IMR-90 (cell line): ENCODE results near the gene F2RL1. TPM values are rescaled to one million over a fixed set of nuclear protein-coding genes. Genes with fewer than 3 reads are reported as not detected.

Source experiments
- ATAC-seq: fragments of 200-7000 bp; cut with Tn5 transposase; 2 replicates; pipeline ENCODE4 v1.9.1; 2020; ENCODE audit warnings: low read depth, mild to moderate bottlenecking, moderate library complexity
- BruUV-seq: library from RNA; stranded (reverse); fragments of 400-500 nt; replicated peaks from 2 replicates; lab custom pipeline; 2021; lab: Mats Ljungman, UMichigan
- CTCF ChIA-PET: fragments of 300-600 bp; formaldehyde crosslinking; extraction: SDS; loops from one replicate; lab custom pipeline; 2021; ENCODE audit warnings: antibody characterized with exemption; lab: Yijun Ruan, JAX
- POLR2A ChIA-PET: fragments of 300-600 bp; sonication (Branson Sonifier 250); formaldehyde crosslinking; loops from one replicate; lab custom pipeline; 2022; ENCODE audit warnings: antibody characterized with exemption; ENCODE audit not compliant: unreplicated experiment; lab: Charles Lee
- DNase-seq: peaks from one replicate; pipeline ENCODE4 v3.0.0; 2013
- H2AFZ ChIP-seq: replicated peaks from 2 replicates; pipeline ENCODE3; 2013; ENCODE audit warnings: low read length, mild to moderate bottlenecking; ENCODE audit not compliant: poor library complexity
- H2AK5ac ChIP-seq: 2 replicates; pipeline ENCODE4 v1.6.1; 2013; ENCODE audit warnings: low read depth, low read length, inconsistent platforms
- H2AK9ac ChIP-seq: replicated peaks from 2 replicates; pipeline ENCODE3; 2013; ENCODE audit warnings: mild to moderate bottlenecking, low read depth, low read length, moderate library complexity; ENCODE audit not compliant: poor library complexity
- H2BK120ac ChIP-seq: 2 replicates; pipeline ENCODE4 v1.6.1; 2013; ENCODE audit warnings: low read depth, low read length, inconsistent platforms
- H2BK15ac ChIP-seq: 3 replicates; pipeline ENCODE4 v1.6.1; 2013; ENCODE audit warnings: low read depth, low read length, inconsistent platforms
- H2BK20ac ChIP-seq: 2 replicates; pipeline ENCODE4 v1.6.1; 2013; ENCODE audit warnings: low read depth, mild to moderate bottlenecking, inconsistent platforms, low read length, moderate library complexity
- H2BK5ac ChIP-seq: 2 replicates; pipeline ENCODE4 v1.6.1; 2013; ENCODE audit warnings: mild to moderate bottlenecking, low read depth, low read length, inconsistent platforms; ENCODE audit not compliant: poor library complexity, severe bottlenecking
- H3K14ac ChIP-seq: replicated peaks from 2 replicates; pipeline ENCODE4 v1.6.1; 2013; ENCODE audit warnings: low read depth, low read length, inconsistent platforms
- H3K18ac ChIP-seq: 2 replicates; pipeline ENCODE4 v1.6.1; 2013; ENCODE audit warnings: low read depth, low read length, control low read depth
- H3K23ac ChIP-seq: 2 replicates; pipeline ENCODE4 v1.6.1; 2013; ENCODE audit warnings: low read depth, low read length, inconsistent platforms
- H3K27ac ChIP-seq: 2 replicates; pipeline ENCODE4 v1.5.1; 2013; ENCODE audit warnings: mild to moderate bottlenecking, control low read depth, low read length; ENCODE audit not compliant: insufficient read depth
- H3K27me3 ChIP-seq: 2 replicates; pipeline ENCODE4 v1.6.1; 2013; ENCODE audit warnings: low read length; ENCODE audit not compliant: control insufficient read depth, insufficient read depth
- H3K36me3 ChIP-seq: 2 replicates; pipeline ENCODE4 v1.6.1; 2013; ENCODE audit warnings: low read length, mixed read lengths; ENCODE audit not compliant: control insufficient read depth, insufficient read depth
- H3K4ac ChIP-seq: 2 replicates; pipeline ENCODE4 v1.6.1; 2013; ENCODE audit warnings: low read depth, low read length, inconsistent platforms
- H3K4me1 ChIP-seq: 2 replicates; pipeline ENCODE4 v1.6.1; 2013; ENCODE audit warnings: low read length, mixed read lengths; ENCODE audit not compliant: control insufficient read depth, insufficient read depth
- H3K4me2 ChIP-seq: 2 replicates; pipeline ENCODE4 v1.6.1; 2013; ENCODE audit warnings: low read depth, mild to moderate bottlenecking, control low read depth, low read length, moderate library complexity
- H3K4me3 ChIP-seq: 2 replicates; pipeline ENCODE4 v1.5.1; 2013; ENCODE audit warnings: low read depth, mild to moderate bottlenecking, control low read depth, low read length, moderate library complexity; ENCODE audit not compliant: insufficient read depth
- H3K56ac ChIP-seq: 2 replicates; pipeline ENCODE4 v1.6.1; 2013; ENCODE audit warnings: low read length, inconsistent platforms; ENCODE audit not compliant: insufficient read depth; ENCODE audit errors: extremely low read depth
- H3K79me1 ChIP-seq, 2 experiments: 2 replicates each; pipeline ENCODE4 v1.6.1; 2013; ENCODE audit warnings: low read length in 2 of 2, inconsistent platforms in 1 of 2, low read depth in 1 of 2
- H3K9ac ChIP-seq: 2 replicates; pipeline ENCODE4 v1.6.1; 2013; ENCODE audit warnings: low read depth, low read length, control low read depth
- H3K9me1 ChIP-seq: 2 replicates; pipeline ENCODE4 v1.6.1; 2013; ENCODE audit warnings: low read length, inconsistent platforms; ENCODE audit not compliant: insufficient read depth
- H3K9me3 ChIP-seq: 2 replicates; pipeline ENCODE4 v1.6.1; 2013; ENCODE audit warnings: low read length; ENCODE audit not compliant: control insufficient read depth, insufficient read depth
- H4K20me1 ChIP-seq: 2 replicates; pipeline ENCODE4 v1.6.1; 2013; ENCODE audit warnings: low read length, inconsistent platforms; ENCODE audit not compliant: insufficient read depth
- H4K5ac ChIP-seq: 2 replicates; pipeline ENCODE4 v1.6.1; 2013; ENCODE audit warnings: mild to moderate bottlenecking, low read depth, low read length, control low read depth
- H4K8ac ChIP-seq, 2 experiments: 2 replicates each; pipeline ENCODE4 v1.6.1; 2013; ENCODE audit warnings: low read depth in 2 of 2, low read length in 2 of 2, control low read depth in 1 of 2, inconsistent platforms in 1 of 2
- H4K91ac ChIP-seq: 2 replicates; pipeline ENCODE4 v1.6.1; 2013; ENCODE audit warnings: low read depth, low read length, inconsistent platforms; ENCODE audit not compliant: insufficient read depth
- BHLHE40 ChIP-seq: fragments of 150-350 bp; IDR thresholded peaks from 2 replicates; pipeline ENCODE4 v1.6.1; 2016; ENCODE audit warnings: mild to moderate bottlenecking, low read depth, low read length
- CEBPB ChIP-seq: IDR thresholded peaks from 2 replicates; pipeline ENCODE4 v1.6.1; 2012; ENCODE audit warnings: low read depth, low read length, improper control_type of control experiment
- CHD1 ChIP-seq: IDR thresholded peaks from 2 replicates; pipeline ENCODE4 v1.6.1; 2012; ENCODE audit warnings: low read depth, low read length, improper control_type of control experiment
- FOS ChIP-seq: fragments of 150-350 bp; IDR thresholded peaks from 2 replicates; pipeline ENCODE4 v1.6.1; 2016; ENCODE audit warnings: low read depth, low read length
- MAFK ChIP-seq: IDR thresholded peaks from 2 replicates; pipeline ENCODE4 v1.6.1; 2012; ENCODE audit warnings: low read depth, low read length, improper control_type of control experiment
- MAZ ChIP-seq: IDR thresholded peaks from 2 replicates; pipeline ENCODE4 v1.6.1; 2012; ENCODE audit warnings: low read depth, mild to moderate bottlenecking, low read length, improper control_type of control experiment, moderate library complexity, borderline replicate concordance
- MXI1 ChIP-seq: IDR thresholded peaks from 2 replicates; pipeline ENCODE4 v1.6.1; 2012; ENCODE audit warnings: low read depth, mild to moderate bottlenecking, low read length, moderate library complexity, borderline replicate concordance
- NFE2L2 ChIP-seq: fragments of 150-350 bp; IDR thresholded peaks from 2 replicates; pipeline ENCODE4 v1.6.1; 2016; ENCODE audit warnings: low read depth, mild to moderate bottlenecking, low read length
- POLR2A ChIP-seq: IDR thresholded peaks from 2 replicates; pipeline ENCODE4 v1.6.1; 2012; ENCODE audit warnings: mild to moderate bottlenecking, low read depth, low read length
- RAD21 ChIP-seq: IDR thresholded peaks from 2 replicates; pipeline ENCODE4 v1.6.1; 2012; ENCODE audit warnings: low read length, improper control_type of control experiment
- RCOR1 ChIP-seq: IDR thresholded peaks from 2 replicates; pipeline ENCODE4 v1.6.1; 2012; ENCODE audit warnings: mild to moderate bottlenecking, low read length, improper control_type of control experiment; ENCODE audit not compliant: insufficient replicate concordance
- RFX5 ChIP-seq: IDR thresholded peaks from 2 replicates; pipeline ENCODE4 v1.8.0; 2012; ENCODE audit warnings: low read depth, mild to moderate bottlenecking, low read length, moderate library complexity
- SMC3 ChIP-seq: fragments of 150-350 bp; IDR thresholded peaks from 2 replicates; pipeline ENCODE4 v1.6.1; 2016; ENCODE audit warnings: low read depth, mild to moderate bottlenecking, antibody characterized with exemption, low read length, moderate library complexity
- WGBS, 2 experiments: methylation state at CpG; one replicate each; pipeline versions ENCODE4 v1.1.5 to v1.1.7; 2013; ENCODE audit warnings: missing lambda C conversion rate in 2 of 2; ENCODE audit not compliant: insufficient read length in 1 of 2; ENCODE audit errors: extremely low coverage in 2 of 2; 5-methylcytosine and 5-hydroxymethylcytosine counted together
- dilution Hi-C: fragments of 300-500 bp; cut with HindIII; formaldehyde crosslinking; loops from one replicate; pipeline ENCODE4 v1.14.3; 2018; ENCODE audit warnings: low sequenced_read_pairs; ENCODE audit not compliant: unreplicated experiment
- in situ Hi-C: fragments of 300-500 bp; cut with MboI; formaldehyde crosslinking; loops from 3 replicates; pipeline ENCODE4 v1.14.3; 2019; ENCODE audit warnings: low sequenced_read_pairs, inconsistent platforms, mixed read lengths
- intact Hi-C: fragments of 100-400 bp; cut with micrococcal nuclease; formaldehyde crosslinking; loops from 2 replicates; pipeline ENCODE4 v1.10.0; 2022
- polyA plus RNA-seq, 3 experiments: library from polyadenylated mRNA; depleted of rRNA; stranded (reverse); fragments of >200 nt; gene quantifications; 2 replicates each; pipeline ENCODE4 v1.2.3, GENCODE V29; 2012; ENCODE audit warnings: low replicate concordance in 1 of 3
- total RNA-seq: library from RNA; depleted of rRNA; stranded (reverse); fragments of >200 nt; gene quantifications from 2 replicates; pipeline ENCODE4 v1.2.3, GENCODE V29; 2012
- TF ChIP-seq, protein P1 (sequence below): fragments of 150-350 bp; IDR thresholded peaks from 2 replicates; pipeline ENCODE4 v1.6.1; 2016; ENCODE audit warnings: low read depth, mild to moderate bottlenecking, low read length, moderate library complexity, borderline replicate concordance
- TF ChIP-seq, protein P2 (sequence below): fragments of 150-350 bp; IDR thresholded peaks from 2 replicates; pipeline ENCODE4 v1.6.1; 2017; ENCODE audit warnings: mild to moderate bottlenecking, antibody characterized with exemption, low read length, low read depth
- TF ChIP-seq, protein P3 (sequence below): conservative IDR thresholded peaks from 2 replicates; pipeline ENCODE4 v1.5.1; 2012; ENCODE audit warnings: mild to moderate bottlenecking, low read depth, low read length, improper control_type of control experiment

Gene F2RL1
- total and polyA plus RNA-seq, 2 of the 4 experiments (the other 2 are of a cell fraction), result 5.6 to 12.4 TPM

DNA sequence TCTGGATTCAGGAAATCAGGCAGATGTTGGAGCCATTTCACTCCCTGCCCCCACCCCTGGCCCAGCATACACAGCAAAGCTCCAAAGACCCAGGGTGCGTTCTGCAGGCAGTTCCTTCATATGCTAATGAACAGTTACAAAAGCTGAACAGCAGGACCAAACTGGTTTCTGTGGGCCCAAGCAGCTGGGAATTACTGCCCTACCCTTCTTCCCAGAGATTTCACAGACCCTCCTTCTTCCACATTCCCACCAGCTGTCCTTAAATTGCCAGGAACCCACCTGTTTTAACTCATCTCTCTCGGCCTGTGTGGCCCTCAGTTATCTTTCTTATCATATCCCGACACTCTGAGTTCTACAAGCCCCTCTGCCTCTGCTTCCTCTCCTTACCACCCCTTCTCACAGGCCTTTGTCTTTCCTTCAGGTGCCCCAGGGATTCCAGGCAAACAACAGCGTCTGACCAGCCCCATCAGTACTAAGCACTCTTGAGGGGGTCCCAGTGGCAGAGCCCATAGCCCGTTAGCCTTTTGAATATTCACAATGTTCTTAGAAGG, 10.6 kb upstream of the F2RL1 start:
- Histone ChIP-seq H2AK9ac (no peak overlapping the region), H2BK5ac (no peak overlapping the region), H2BK20ac (peak overlapping the region; percentile 76; the same call in 1 of the 2 replicates), H3K36me3 (no peaks in the 10 kb centered on the region), H4K20me1 (peaks cover 3% of the 10 kb centered on the region; the same call in 1 of the 2 replicates), H4K91ac (peak overlapping the region; percentile 19; the same call in 1 of the 2 replicates), H3K79me1 (no peaks in the 10 kb centered on the region), H3K4me2 (no peak overlapping the region), H4K5ac (peak overlapping the region; percentile 1; the same call in 1 of the 2 replicates), H3K9me1 (peaks cover 4% of the 10 kb centered on the region; the same call in 1 of the 2 replicates), H3K23ac (peak overlapping the region; percentile 11; the same call in 1 of the 2 replicates), H3K4ac (peak overlapping the region; percentile 22), H3K56ac (no peak overlapping the region), H3K14ac (no peak overlapping the region; the same call in none of the 2 replicates), H3K9me3 (no peaks in the 10 kb centered on the region), H2BK15ac (peak overlapping the region; percentile 82; the same call in 1 of the 3 replicates), H3K18ac (peak overlapping the region; percentile 0), H3K4me1 (peaks cover 11% of the 10 kb centered on the region), H3K27ac (no peak overlapping the region), H2BK120ac (peak overlapping the region; percentile 72), H2AFZ (peak overlapping the region; percentile 24), H3K27me3 (no peaks in the 10 kb centered on the region), H3K9ac (no peak overlapping the region), H2AK5ac (peak overlapping the region; percentile 75), H3K4me3 (no peak overlapping the region), H4K8ac (peak overlapping the region; percentile 6 to 11; a peak in 1 of 4 replicates)
- CTCF ChIA-PET, result no interaction called here
- DNase-seq, result no peak
- TF ChIP-seq, protein P1, sequence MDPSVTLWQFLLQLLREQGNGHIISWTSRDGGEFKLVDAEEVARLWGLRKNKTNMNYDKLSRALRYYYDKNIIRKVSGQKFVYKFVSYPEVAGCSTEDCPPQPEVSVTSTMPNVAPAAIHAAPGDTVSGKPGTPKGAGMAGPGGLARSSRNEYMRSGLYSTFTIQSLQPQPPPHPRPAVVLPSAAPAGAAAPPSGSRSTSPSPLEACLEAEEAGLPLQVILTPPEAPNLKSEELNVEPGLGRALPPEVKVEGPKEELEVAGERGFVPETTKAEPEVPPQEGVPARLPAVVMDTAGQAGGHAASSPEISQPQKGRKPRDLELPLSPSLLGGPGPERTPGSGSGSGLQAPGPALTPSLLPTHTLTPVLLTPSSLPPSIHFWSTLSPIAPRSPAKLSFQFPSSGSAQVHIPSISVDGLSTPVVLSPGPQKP, result no peak
- TF ChIP-seq, protein P2, sequence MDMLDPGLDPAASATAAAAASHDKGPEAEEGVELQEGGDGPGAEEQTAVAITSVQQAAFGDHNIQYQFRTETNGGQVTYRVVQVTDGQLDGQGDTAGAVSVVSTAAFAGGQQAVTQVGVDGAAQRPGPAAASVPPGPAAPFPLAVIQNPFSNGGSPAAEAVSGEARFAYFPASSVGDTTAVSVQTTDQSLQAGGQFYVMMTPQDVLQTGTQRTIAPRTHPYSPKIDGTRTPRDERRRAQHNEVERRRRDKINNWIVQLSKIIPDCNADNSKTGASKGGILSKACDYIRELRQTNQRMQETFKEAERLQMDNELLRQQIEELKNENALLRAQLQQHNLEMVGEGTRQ, result no peak
- TF ChIP-seq RAD21 (no peak), POLR2A (no peak), MAFK (no peak), FOS (no peak), MXI1 (no peak), RFX5 (no peak), NFE2L2 (no peak), SMC3 (no peak), MAZ (no peak), CEBPB (no peak), CHD1 (no peak), RCOR1 (no peak), BHLHE40 (no peak)
- TF ChIP-seq, protein P3, sequence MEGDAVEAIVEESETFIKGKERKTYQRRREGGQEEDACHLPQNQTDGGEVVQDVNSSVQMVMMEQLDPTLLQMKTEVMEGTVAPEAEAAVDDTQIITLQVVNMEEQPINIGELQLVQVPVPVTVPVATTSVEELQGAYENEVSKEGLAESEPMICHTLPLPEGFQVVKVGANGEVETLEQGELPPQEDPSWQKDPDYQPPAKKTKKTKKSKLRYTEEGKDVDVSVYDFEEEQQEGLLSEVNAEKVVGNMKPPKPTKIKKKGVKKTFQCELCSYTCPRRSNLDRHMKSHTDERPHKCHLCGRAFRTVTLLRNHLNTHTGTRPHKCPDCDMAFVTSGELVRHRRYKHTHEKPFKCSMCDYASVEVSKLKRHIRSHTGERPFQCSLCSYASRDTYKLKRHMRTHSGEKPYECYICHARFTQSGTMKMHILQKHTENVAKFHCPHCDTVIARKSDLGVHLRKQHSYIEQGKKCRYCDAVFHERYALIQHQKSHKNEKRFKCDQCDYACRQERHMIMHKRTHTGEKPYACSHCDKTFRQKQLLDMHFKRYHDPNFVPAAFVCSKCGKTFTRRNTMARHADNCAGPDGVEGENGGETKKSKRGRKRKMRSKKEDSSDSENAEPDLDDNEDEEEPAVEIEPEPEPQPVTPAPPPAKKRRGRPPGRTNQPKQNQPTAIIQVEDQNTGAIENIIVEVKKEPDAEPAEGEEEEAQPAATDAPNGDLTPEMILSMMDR, result no peak
- in situ Hi-C loops, result no loop called here
- no TSS peak for BruUV-seq
- dilution Hi-C loops, result no loop called here
- POLR2A ChIA-PET, result no interaction called here
- no peak for ATAC-seq
- WGBS, 2 experiments, result 88% methylated on average over 4 of the region's 5 CpGs; no CpG with 5 or more reads in 1 of the 2 experiments
- intact Hi-C loops, result no loop called here
